ENCODE measurements around the gene SLC7A6OS. TPM values are rescaled to one million over a fixed set of nuclear protein-coding genes. Genes with fewer than 3 reads are reported as not detected.

Gene SLC7A6OS
- polyA plus RNA-seq, 3 donors from 2014 or later = 22.7 to 31.2 (median 24.4) TPM

DNA sequence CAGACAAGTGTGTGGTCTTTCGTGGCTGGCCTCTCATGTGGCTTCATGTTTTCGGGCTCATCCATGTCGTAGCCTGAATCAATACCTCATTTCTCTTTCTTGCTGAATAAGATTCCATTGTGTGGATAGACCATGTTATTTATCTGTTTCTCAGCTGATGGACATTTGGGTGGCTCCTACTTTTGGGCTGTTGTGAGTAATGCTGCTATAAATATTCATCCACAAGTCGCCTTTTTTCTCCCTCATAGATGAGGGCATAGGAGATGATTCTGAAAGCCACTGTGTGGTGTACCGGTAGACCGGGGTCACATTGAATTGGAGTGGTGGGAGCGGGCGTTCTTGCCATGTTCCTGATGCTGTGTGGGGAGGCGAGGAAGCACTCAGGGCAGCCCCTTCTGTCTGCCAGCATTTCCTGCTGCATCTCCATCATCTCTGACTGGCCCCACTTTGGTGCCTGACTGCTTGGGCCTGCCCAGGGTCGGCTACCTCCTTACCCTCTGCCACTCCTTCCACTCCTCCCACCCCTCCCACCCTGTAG is 40.1 kb upstream of the SLC7A6OS start:
- Mint-ChIP-seq H3K4me3 (no peak overlapping the region), H3K9me3 (no peaks in the 10 kb centered on the region), H3K4me1 (peaks cover 9% of the 10 kb centered on the region in 2 donors), H3K27me3 (ENCODE audit: low read depth in 3 of 3) (peaks cover 0 to 4% (median 1%) of the 10 kb centered on the region in 3 donors), H3K36me3 (peaks cover 26 to 71% (median 32%) of the 10 kb centered on the region in 3 donors), H3K27ac (peak overlapping the region in 1 of 6 donors; percentile 53)
- DNase-seq = no peak

DNA sequence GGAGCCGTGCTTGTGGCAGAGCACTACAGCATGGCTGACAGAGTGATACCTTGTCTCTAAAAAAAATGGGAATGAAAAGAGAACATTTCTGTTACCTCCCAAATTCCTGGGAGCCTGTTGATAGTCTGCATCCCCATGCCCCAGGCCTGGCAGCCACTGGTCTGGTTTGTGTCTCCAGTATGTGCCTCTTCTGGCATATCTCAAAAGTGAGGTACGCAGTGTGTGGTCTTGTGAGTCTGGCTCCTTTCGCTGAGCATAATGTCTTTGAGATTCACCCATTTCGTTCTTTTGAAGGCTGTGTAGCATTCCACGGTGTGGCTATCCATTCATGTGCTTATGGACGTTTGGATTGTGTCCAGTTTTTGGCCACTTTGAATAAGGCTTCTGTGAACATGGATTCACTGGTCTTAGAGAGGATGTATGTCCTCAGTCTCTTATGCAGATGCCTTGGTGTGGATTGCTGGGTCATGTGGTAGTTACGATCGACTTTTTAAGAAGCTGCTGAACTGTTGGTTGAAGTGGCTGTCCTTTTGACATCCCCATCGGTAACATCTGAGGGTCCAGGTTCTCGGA is 39.2 kb upstream of the SLC7A6OS start:
- Mint-ChIP-seq H3K9me3 (no peaks in the 10 kb centered on the region), H3K4me1 (peaks cover 0 to under 1% of the 10 kb centered on the region in 2 donors), H3K4me3 (no peak overlapping the region), H3K27ac (no peak overlapping the region), H3K27me3 (ENCODE audit: low read depth in 3 of 3) (peaks cover 0 to 4% (median 1%) of the 10 kb centered on the region in 3 donors), H3K36me3 (peaks cover 31 to 69% (median 33%) of the 10 kb centered on the region in 3 donors)
- no peak for DNase-seq

DNA sequence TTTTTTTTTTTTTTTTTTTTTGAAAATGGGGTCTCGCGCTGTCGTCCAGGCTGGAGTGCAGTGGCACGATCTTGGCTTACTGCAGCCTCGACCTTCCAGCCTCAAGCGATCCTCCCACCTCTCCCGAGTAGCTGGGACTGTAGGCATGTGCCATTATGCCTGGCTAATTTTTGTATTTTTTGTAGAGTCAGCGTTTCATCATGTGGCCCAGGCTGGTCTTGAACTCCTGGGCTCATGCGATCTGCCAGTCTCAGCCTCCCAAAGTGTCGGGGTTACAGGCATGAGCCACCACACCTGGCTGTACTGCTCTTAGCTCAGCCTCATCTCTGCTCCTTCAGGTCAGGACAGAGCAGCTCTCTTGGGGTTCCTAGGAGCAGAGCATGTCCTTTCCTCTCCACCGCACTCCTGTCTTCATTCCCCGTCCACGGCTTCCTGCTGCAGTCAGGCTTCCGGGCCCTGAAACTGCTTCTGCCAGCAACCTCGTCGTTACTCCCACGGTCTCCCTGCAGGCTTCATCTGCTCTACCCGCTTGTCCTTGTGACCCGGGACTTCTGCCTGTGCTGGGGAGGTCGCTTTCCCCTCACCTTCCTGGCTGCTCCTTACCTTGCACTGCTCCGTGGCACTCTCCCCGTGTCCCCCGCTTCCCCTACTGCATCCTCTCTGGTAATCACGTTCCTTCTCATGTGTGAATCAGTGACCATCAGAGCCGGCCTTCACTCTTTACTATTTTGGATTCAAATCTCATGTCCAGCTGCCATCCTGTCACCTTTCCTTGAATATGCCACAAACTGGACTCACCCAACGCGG is 38.1 kb upstream of the SLC7A6OS start:
- DNase-seq = no peak
- H3K4me1 Mint-ChIP-seq = no peaks in the 10 kb centered on the region
- H3K27me3 Mint-ChIP-seq (ENCODE audit: low read depth in 3 of 3) = peaks cover 0 to 3% (median 1%) of the 10 kb centered on the region in 3 donors
- H3K36me3 Mint-ChIP-seq = peaks cover 29 to 67% (median 34%) of the 10 kb centered on the region in 3 donors
- H3K4me3 Mint-ChIP-seq = no peak overlapping the region
- no peak overlapping the region for H3K27ac Mint-ChIP-seq
- H3K9me3 Mint-ChIP-seq = no peaks in the 10 kb centered on the region

DNA sequence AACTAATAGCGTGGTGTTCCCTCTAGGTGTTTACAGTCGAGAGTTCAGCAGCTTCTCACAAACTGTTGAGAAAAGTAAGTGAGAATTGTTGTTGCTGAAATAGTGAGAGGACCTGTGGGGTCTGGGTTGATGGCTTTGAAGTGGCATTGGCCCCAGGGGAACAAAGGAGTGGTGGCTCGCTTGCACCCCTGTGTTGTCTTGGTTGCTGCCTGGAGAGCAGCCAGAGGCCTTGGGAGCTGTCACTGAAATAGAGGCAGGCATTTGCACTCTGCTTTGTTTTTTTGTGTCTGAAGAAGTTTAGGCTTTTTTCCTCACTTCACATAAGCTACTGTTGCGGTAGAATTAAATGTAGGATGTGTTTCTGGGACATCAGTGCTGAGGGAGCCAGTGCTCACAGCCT is 36.9 kb upstream of the SLC7A6OS start:
- H3K9me3 Mint-ChIP-seq = no peaks in the 10 kb centered on the region
- no peak for DNase-seq
- H3K27ac Mint-ChIP-seq = no peak overlapping the region
- H3K4me3 Mint-ChIP-seq = no peak overlapping the region
- peaks cover 31 to 59% (median 34%) of the 10 kb centered on the region in 3 donors for H3K36me3 Mint-ChIP-seq
- peaks cover 0 to 3% (median 1%) of the 10 kb centered on the region in 3 donors for H3K27me3 Mint-ChIP-seq (ENCODE audit: low read depth in 3 of 3)
- no peaks in the 10 kb centered on the region for H3K4me1 Mint-ChIP-seq

DNA sequence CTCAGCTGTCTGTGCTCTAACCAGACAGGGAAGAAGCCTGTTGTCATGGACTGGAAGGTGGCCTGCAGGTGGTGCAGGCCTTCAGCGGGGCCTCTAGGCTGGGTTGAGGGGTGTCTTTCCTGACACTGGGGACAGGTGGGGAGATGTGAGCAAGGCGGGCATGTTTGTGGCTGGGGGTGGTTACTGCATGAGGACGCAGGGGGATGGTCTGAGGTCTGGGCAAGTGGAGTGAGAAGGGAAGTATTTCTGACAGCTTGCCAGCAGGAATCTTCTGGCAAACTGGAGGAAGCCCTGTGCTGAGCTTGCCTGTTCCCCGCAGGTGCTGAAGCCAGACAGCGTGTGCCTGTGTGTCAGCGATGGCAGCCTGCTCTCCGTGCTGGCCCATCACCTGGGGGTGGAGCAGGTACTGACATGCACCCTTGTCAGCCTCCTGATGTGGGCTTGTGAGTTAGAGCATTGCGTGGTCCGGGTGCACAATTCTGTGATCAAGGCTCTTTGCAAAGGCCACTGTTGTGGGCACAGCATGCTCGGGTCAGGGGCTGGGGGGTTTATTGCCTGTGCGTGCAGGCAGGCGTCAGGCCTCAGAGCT is 36.2 kb upstream of the SLC7A6OS start:
- Mint-ChIP-seq H3K4me3 (no peak overlapping the region), H3K36me3 (peaks cover 34 to 57% (median 35%) of the 10 kb centered on the region in 3 donors), H3K4me1 (no peaks in the 10 kb centered on the region)

DNA sequence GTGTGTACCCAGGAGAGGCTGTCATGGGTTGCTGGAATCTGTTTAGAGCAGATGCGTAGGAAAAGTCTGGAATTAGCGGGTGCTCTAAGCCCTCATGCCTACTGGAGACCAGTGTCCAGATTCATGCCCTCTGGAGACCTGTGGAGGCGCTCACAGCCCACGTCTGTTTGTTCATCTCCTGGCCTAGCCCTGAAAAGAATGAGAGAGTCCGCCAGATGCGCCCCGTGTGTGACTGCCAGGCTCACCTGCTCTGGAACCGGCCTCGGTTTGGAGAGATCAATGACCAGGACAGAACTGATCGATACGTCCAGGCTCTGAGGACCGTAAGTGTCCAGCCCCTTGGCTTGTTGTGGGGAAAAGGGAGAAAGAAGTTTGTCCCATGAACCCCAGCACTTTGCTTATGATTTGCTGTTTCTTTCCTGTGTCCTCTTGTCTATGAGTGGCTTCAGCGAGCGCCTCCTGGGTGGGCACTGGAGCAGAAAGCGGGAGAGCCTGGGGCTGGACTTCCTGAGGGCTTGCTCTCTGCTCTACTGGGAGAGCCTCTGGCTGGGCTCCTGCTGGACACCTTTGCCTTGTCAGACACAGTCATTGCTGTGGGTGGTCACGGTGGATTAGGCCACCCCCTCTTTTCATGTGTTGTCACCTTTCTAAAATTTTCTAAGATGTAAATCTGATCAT is 35.4 kb upstream of the SLC7A6OS start:
- DNase-seq = no peak
- Mint-ChIP-seq H3K27ac (no peak overlapping the region), H3K27me3 (ENCODE audit: low read depth in 3 of 3) (peaks cover 0 to 3% (median 1%) of the 10 kb centered on the region in 3 donors), H3K4me3 (no peak overlapping the region), H3K36me3 (peaks cover 34 to 50% (median 35%) of the 10 kb centered on the region in 3 donors), H3K9me3 (no peaks in the 10 kb centered on the region), H3K4me1 (no peaks in the 10 kb centered on the region)

More for the DNA sequence above, 36.2 kb upstream of the SLC7A6OS start:
- Mint-ChIP-seq H3K27me3 (ENCODE audit: low read depth in 3 of 3) (peaks cover 0 to 3% (median 1%) of the 10 kb centered on the region in 3 donors), H3K9me3 (no peaks in the 10 kb centered on the region), H3K27ac (peak overlapping the region in 1 of 6 donors; percentile 11)
- DNase-seq = no peak

DNA sequence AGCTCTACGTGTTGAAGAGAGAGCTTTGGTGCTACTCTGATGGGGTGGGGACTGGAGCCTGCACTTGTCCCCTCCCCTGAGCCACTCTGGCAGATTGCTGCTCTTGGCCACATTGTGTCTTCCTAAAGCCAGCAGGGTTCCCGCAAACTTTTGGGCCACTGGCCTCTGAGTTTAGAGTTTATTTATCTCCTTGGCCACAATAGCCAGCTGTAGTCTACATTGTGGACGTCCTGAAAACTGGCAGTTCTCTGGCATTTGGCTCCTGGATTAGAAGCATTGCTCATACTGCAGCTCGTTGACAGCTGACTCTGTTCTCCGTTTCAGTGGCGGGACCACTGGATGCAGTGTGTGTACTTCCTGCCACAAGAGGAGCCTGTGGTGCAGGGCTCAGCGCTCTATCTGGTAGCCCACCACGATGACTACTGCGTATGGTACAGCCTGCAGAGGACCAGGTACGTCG is 34.6 kb upstream of the SLC7A6OS start:
- H3K27ac Mint-ChIP-seq = no peak overlapping the region

DNA sequence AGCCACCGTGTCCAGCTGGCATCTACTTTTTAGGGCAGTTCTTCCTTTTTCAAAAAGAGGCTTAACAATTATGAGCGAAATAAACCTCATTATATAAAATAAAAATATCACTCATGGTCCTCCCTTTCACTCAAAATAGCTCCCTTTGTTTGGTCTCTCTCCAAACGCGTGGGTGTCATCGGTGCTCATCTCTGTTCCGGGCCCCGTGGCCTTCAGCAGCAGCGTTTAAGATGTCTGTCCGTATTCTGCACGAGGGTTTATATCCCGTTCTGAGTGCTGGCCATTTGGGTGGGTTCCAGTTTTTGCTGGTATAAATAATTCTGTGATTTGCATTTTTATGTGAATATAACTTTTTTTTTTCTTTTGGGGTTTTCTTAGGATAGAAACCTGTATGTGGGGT is 33.5 kb upstream of the SLC7A6OS start:
- Mint-ChIP-seq H3K4me1 (no peaks in the 10 kb centered on the region), H3K36me3 (peaks cover 37 to 53% (median 41%) of the 10 kb centered on the region in 3 donors), H3K27me3 (ENCODE audit: low read depth in 3 of 3) (peaks cover 0 to 3% (median 1%) of the 10 kb centered on the region in 3 donors), H3K9me3 (no peaks in the 10 kb centered on the region), H3K4me3 (no peak overlapping the region), H3K27ac (no peak overlapping the region)
- no peak for DNase-seq

More for the DNA sequence above, 34.6 kb upstream of the SLC7A6OS start:
- no peak for DNase-seq
- Mint-ChIP-seq H3K27me3 (ENCODE audit: low read depth in 3 of 3) (peaks cover 0 to 3% (median 1%) of the 10 kb centered on the region in 3 donors), H3K4me3 (no peak overlapping the region), H3K9me3 (no peaks in the 10 kb centered on the region), H3K36me3 (peaks cover 35 to 53% (median 38%) of the 10 kb centered on the region in 3 donors), H3K4me1 (no peaks in the 10 kb centered on the region)

DNA sequence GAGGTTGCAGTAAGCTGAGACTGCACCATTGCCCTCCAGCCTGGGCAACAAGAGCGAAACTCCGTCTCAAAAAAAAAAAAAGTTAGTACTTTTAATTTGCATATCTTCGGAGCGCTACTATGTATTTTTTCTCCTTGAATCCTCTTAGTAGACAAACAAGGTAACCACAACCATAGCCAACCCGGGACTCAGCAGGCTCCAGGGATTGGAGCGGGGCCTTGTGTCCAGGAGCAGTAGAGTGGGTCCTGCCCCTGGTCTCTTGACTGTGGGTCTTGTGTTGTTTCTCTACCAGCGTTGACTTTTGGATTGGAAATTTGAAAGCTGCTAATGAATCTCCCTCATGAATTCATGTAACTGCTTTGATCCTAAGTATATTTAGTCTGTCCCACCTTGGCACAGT is 32.4 kb upstream of the SLC7A6OS start:
- no peak overlapping the region for H3K4me3 Mint-ChIP-seq
- peaks cover 32 to 51% (median 37%) of the 10 kb centered on the region in 3 donors for H3K36me3 Mint-ChIP-seq
- H3K4me1 Mint-ChIP-seq = no peaks in the 10 kb centered on the region
- H3K27me3 Mint-ChIP-seq (ENCODE audit: low read depth in 3 of 3) = peaks cover 0 to 3% (median 0%) of the 10 kb centered on the region in 3 donors
- no peak for DNase-seq
- no peak overlapping the region for H3K27ac Mint-ChIP-seq
- H3K9me3 Mint-ChIP-seq = no peaks in the 10 kb centered on the region

DNA sequence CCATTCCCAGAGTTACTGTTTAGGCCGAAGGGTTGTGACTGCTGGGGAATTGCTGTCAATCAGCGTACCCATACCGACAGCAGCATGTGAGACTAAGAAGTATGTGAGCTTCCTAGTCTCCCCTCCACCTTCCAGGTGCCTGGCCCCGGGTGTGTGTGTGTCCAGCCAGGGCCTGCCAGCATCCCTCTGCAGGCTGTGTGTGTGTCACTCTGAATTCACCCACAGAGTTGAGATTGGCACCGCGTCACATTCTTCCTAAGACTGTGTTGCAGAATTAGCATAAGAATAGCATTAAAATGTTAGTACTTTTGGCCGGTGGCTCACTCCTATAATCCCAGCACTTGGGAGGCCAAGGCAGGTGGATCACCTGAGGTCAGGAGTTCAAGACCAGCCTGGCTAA is 31.9 kb upstream of the SLC7A6OS start:
- no peak overlapping the region for H3K27ac Mint-ChIP-seq
- no peaks in the 10 kb centered on the region for H3K9me3 Mint-ChIP-seq
- peaks cover 32 to 51% (median 40%) of the 10 kb centered on the region in 3 donors for H3K36me3 Mint-ChIP-seq
- DNase-seq = no peak
- H3K4me1 Mint-ChIP-seq = no peaks in the 10 kb centered on the region
- peaks cover 0 to 3% (median 0%) of the 10 kb centered on the region in 3 donors for H3K27me3 Mint-ChIP-seq (ENCODE audit: low read depth in 3 of 3)
- H3K4me3 Mint-ChIP-seq = no peak overlapping the region

DNA sequence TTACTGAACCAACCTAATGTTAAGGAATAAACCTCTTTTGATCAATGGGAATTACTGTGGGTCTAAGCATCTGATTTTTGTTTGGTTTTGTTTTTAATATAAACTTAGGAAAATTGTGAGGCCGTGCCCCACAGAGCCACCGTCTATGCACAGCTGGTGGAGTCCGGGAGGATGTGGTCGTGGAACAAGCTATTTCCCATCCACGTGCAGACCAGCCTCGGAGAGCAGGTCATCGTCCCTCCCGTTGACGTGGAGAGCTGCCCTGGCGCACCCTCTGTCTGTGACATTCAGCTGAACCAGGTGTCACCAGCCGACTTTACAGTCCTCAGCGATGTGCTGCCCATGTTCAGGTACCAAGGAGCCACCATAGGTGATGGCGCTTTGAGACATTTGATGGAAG is 28.5 kb upstream of the SLC7A6OS start:
- H3K36me3 Mint-ChIP-seq = peaks cover 32 to 45% (median 41%) of the 10 kb centered on the region in 3 donors

DNA sequence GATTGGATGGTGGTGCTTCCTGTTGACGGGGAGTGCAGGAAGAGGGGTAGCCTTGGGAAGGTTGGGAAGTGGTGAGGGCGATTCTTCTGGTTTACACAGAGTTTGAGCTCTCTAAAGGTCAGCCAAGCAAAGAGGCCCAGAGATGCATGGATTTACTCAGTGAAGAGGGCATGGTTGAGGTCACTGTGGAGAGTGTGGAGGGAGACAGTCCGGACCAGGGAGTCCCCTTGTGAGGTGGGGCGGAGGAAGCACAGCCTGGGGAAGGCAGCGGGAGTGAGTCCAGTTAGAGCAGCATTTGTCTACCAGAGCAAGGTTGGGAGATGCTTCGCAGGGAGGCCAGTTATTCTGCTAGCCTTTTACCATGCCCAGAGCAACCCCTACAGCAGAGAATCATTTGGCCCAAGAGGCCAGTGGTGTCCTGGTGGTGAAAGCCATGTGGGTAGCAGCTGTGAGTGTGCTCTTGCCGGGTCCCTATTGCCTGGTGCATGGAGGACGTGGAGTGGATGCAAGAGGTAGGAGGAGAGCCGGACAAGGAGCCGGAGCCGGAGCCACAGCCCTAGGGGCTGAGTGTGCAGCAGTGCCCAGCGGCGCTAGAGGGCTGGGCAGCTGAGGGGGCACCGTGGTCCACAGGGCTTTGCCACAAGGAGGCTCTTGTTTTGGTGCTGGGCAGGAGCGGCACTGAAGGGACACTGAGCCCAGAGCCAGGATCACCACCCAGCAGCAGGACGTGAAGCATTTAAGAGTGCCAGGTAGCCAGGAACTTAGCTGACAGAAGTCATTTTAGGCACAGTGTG is 27.8 kb upstream of the SLC7A6OS start:
- DNase-seq = no peak
- H3K27ac Mint-ChIP-seq = peak overlapping the region in 1 of 6 donors; percentile 11
- peaks cover 31 to 49% (median 44%) of the 10 kb centered on the region in 3 donors for H3K36me3 Mint-ChIP-seq
- peaks cover 0 to 3% (median 0%) of the 10 kb centered on the region in 3 donors for H3K27me3 Mint-ChIP-seq (ENCODE audit: low read depth in 3 of 3)
- H3K4me3 Mint-ChIP-seq = no peak overlapping the region
- H3K9me3 Mint-ChIP-seq = no peaks in the 10 kb centered on the region
- no peaks in the 10 kb centered on the region for H3K4me1 Mint-ChIP-seq

More for the DNA sequence above, 28.5 kb upstream of the SLC7A6OS start:
- H3K9me3 Mint-ChIP-seq = no peaks in the 10 kb centered on the region
- H3K27ac Mint-ChIP-seq = no peak overlapping the region
- H3K4me3 Mint-ChIP-seq = no peak overlapping the region
- no peaks in the 10 kb centered on the region for H3K4me1 Mint-ChIP-seq
- DNase-seq = no peak
- peaks cover 0 to 2% (median 0%) of the 10 kb centered on the region in 3 donors for H3K27me3 Mint-ChIP-seq (ENCODE audit: low read depth in 3 of 3)

All from immature natural killer cell (primary cell).